ENCODE measurements around the gene RNF126.

GRCh38 chr19:640606-641189 lies 22.3 kb downstream of the RNF126 start:
- no peak for TF ChIP-seq CTCF (IDR thresholded peaks at IDR 0.05; ENCODE audit: low read depth, low read length, poor library complexity, severe bottlenecking)
- TF ChIP-seq EZH2phosphoT487 (IDR thresholded peaks at IDR 0.05; ENCODE audit: borderline replicate concordance, low read length), result no peak

Data from DOHH2 (cell line).